ENCODE measurements around the gene DEFB132.

Gene DEFB132

GRCh38 chr20:266596-267562 is 9.4 kb downstream of the DEFB132 start:
- peak; percentile 86 to 87 for DNase-seq

- DNase-seq = no peak
Measured at GRCh38 chr20:270517-270916, 13.0 kb downstream of the DEFB132 start.

GRCh38 chr20:271069-271468 is 13.5 kb downstream of the DEFB132 start:
- DNase-seq = no peak

DNA sequence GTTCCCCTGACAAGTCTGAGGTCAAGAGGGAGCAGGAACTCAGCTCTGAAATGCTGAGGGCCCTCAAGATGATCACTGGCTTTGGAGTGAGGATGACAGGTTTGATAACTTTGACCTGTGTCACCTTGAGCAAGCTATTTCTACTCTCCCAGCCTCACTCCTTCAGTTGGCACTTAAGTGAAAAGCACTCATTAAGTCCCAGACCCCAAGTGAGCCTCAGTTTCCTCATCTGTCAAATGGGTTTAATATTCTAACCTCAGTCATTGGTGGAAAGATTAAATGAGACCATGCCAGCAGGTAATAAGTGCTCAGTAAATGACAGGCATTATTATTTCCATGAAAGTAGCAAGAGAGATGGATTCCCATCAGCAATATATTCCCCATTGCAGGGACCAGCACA is 14.0 kb downstream of the DEFB132 start:
- DNase-seq = no peak

DNA sequence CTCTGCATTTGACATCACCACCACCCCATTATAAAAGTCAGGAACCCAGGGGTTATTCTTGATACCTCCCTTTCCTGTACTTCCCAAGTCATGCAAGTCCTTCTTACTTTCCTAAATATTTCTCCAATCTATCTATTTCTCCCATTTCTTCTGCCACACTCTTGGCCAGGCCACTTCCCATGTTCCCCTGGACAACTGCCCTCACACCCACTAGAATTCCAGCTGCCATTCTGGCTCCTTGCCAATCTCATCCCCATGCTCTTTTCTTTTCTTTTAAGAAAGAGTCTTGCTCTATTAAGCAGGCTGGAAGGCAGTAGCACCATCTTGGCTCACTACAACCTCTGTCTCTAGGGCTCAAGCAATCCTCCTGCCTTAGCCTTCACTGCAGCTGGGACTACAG is 15.2 kb downstream of the DEFB132 start:
- no peak for DNase-seq

DNA sequence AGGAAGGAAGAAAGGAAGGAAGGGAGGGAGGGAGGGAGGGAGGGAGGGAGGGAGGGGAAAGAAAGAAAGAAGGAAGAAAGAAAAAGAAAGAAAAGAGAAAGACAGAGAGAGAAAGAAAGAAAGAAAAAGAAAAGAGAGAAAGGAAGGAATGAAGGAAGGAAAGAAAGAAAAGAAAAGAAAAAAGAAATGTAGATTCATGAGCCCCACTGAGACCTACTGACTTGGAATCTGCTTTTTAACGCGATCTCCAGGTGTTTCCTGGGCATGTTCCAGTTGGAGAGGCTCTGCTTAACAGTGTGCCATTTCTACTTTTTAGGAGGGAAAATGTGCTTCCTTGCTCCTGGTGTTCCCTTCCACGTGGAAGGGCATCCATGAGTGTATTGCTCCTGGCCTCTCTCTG is 16.4 kb downstream of the DEFB132 start:
- DNase-seq = no peak

GRCh38 chr20:275791-276190 is 18.3 kb downstream of the DEFB132 start:
- DNase-seq = no peak

GRCh38 chr20:276620-277495 is 19.3 kb downstream of the DEFB132 start:
- DNase-seq = no peak

DNA sequence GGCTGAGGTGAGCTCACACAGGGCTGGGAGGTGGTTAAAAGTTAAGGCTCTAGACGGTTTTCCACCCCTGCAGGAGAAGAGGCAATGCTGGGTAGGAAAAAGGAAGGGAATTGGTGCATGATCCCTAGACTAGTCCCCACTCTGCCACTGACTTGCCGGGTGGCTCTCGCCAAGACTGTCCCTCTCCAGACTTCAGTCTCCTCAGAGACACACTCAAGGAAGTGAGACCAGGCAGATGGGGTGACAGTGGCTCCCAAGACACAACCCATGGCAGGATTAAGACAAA is 19.9 kb downstream of the DEFB132 start:
- no peak for DNase-seq

DNA sequence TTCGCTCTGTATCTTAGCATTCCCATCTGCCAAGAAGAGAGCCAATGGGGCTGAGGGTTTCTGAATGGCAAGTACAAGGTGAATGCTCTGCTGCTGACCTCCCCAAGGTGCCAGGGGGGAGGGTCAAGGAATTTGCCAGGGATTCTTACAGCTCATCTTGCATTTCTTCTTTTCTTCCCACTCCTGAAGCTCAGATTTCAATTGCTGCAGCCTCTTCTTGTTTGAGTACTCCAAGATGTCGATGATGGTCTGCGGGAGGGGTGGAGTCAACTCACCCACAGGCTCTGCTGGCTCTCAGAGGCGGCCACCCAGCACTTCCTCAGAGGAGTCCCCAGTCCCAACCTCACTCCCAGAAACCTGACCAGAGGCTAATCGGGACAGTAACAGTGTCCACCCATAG is 20.7 kb downstream of the DEFB132 start:
- no peak for DNase-seq

GRCh38 chr20:278607-279571 is 21.4 kb downstream of the DEFB132 start:
- DNase-seq = peak in 1 of 2 donors; percentile 65

GRCh38 chr20:284172-284571 is 26.6 kb downstream of the DEFB132 start:
- DNase-seq = no peak

GRCh38 chr20:286508-286907 is 29.0 kb downstream of the DEFB132 start:
- no peak for DNase-seq

GRCh38 chr20:288956-289692 is 31.6 kb downstream of the DEFB132 start:
- no peak for DNase-seq

GRCh38 chr20:289693-290083 is 32.2 kb downstream of the DEFB132 start:
- DNase-seq = no peak

GRCh38 chr20:290084-290831 is 32.7 kb downstream of the DEFB132 start, which contains the start of gene C20orf96:
TSS of gene C20orf96 (minus strand) at chr20:290750. CDS start at chr20:290610, 140 bp downstream.
- peak; percentile 88 to 91 for DNase-seq

- DNase-seq = no peak
Measured at GRCh38 chr20:294602-295001, 37.1 kb downstream of the DEFB132 start.

GRCh38 chr20:295804-296203 is 38.3 kb downstream of the DEFB132 start:
- no peak for DNase-seq

GRCh38 chr20:297098-297924 is 39.8 kb downstream of the DEFB132 start, which contains the start of gene ZCCHC3:
TSS of gene ZCCHC3 (plus strand) at chr20:297570. CDS start at chr20:297587, 17 bp downstream.
- peak; percentile 83 to 85 for DNase-seq

Measured in CD4-positive, alpha-beta T cell treated with Interleukin-4 for 1 hour (primary cell).